HG03432 (cell line): ENCODE data around the gene FGD1.

ENCODE experiments used
- ATAC-seq: cut with Tn5 transposase; IDR thresholded peaks from one replicate; pipeline ENCODE4 v1.9.1; 2021; ENCODE audit warnings: mild to moderate bottlenecking, moderate library complexity; ENCODE audit not compliant: unreplicated experiment

FGD1 gene

GRCh38 chrX:54407266-54407665 lies 88.8 kb downstream of the FGD1 start:
- ATAC-seq, result no peak

- no peak for ATAC-seq
Measured at GRCh38 chrX:54397113-54397512, 98.9 kb downstream of the FGD1 start.
